ENCODE data around the gene LCORL. TPM values are rescaled to one million over a fixed set of nuclear protein-coding genes. Genes with fewer than 3 reads are reported as not detected.

LCORL gene
- total RNA-seq, 4 donors from 2014 or later: 20.6 to 103 (median 64.1) TPM

DNA sequence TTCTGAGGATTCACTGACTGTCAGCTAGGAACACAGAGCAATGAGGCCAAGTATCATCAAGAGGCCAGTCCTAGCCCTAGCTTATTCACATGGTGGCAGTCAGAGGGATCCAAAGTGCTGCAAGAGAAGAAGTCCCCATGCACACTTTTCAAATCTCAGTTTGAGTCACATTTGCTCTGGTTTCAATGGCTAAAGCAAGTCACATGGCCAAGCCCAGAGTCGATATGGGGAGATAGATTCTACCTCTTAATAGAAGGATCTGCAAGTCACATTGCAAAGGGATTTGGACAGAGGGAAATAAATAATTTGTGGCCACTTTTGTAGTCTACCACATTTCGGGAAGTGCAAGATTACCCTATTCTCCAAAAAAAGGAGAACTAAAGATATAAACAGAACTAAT is 3.7 kb upstream of the LCORL start:
- Histone ChIP-seq H3K27ac (no peak overlapping the region), H3K4me3 (no peak overlapping the region), H3K9me3 (no peaks in the 10 kb centered on the region), H3K36me3 (no peaks in the 10 kb centered on the region), H3K27me3 (no peaks in the 10 kb centered on the region), H3K4me1 (no peaks in the 10 kb centered on the region)
- no peak for DNase-seq
- TF ChIP-seq POLR2A (IDR thresholded peaks at IDR 0.05): no peak
- TF ChIP-seq, protein P1, sequence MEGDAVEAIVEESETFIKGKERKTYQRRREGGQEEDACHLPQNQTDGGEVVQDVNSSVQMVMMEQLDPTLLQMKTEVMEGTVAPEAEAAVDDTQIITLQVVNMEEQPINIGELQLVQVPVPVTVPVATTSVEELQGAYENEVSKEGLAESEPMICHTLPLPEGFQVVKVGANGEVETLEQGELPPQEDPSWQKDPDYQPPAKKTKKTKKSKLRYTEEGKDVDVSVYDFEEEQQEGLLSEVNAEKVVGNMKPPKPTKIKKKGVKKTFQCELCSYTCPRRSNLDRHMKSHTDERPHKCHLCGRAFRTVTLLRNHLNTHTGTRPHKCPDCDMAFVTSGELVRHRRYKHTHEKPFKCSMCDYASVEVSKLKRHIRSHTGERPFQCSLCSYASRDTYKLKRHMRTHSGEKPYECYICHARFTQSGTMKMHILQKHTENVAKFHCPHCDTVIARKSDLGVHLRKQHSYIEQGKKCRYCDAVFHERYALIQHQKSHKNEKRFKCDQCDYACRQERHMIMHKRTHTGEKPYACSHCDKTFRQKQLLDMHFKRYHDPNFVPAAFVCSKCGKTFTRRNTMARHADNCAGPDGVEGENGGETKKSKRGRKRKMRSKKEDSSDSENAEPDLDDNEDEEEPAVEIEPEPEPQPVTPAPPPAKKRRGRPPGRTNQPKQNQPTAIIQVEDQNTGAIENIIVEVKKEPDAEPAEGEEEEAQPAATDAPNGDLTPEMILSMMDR (IDR thresholded peaks at IDR 0.05): no peak

DNA sequence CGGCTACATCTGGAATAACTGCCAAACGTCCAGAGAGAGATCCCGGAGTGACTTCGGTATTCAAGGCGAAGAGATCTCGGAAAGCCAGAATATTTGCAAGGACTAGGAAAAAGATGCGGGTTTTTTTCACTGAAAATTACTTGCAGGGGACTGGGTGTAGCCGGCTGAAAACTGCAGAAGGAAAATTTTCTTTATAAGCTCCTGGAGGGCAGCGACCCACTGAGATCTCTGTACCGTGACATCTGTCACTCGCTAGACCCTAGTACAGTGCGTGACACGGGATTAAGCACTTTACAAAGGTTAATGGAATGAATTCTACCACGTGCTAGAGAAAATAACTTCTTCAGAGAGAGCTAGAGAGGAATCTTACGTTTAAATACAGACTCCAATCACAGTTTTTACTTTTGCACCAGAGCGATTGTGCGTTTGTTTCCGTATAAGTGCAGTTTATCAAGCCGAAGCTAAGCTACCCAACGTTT is 1.1 kb upstream of the LCORL start:
- Histone ChIP-seq H3K9me3 (no peaks in the 10 kb centered on the region), H3K36me3 (no peaks in the 10 kb centered on the region), H3K27ac (peak overlapping the region; percentile 85 to 98 (median 91)), H3K4me3 (peak overlapping the region; percentile 73 to 86 (median 83)), H3K27me3 (no peaks in the 10 kb centered on the region), H3K4me1 (peaks cover 0 to 8% (median 1%) of the 10 kb centered on the region in 4 donors)
- DNase-seq: peak in 1 of 3 donors; percentile 47
- TF ChIP-seq, protein P1 (IDR thresholded peaks at IDR 0.05): no peak
- TF ChIP-seq POLR2A (IDR thresholded peaks at IDR 0.05): no peak

DNA sequence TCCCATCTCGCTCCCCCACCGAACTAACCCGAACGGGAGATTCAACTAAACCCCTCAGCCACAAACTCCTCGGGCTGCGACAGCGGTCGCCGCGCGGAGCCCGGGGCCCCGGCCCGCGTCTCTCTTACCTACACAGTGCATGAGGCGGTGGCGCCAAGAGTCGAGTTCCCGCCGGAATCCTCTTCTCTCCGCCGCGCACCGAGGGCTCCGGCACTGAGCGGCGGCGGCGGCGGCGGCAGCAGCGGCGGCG is 160 bp downstream of the LCORL start:
- DNase-seq: no peak
- Histone ChIP-seq H3K4me1 (peaks cover 0 to 8% (median 1%) of the 10 kb centered on the region in 4 donors), H3K4me3 (peak overlapping the region; percentile 73 to 86 (median 83)), H3K27ac (peak overlapping the region; percentile 85 to 98 (median 91)), H3K9me3 (no peaks in the 10 kb centered on the region), H3K36me3 (no peaks in the 10 kb centered on the region), H3K27me3 (no peaks in the 10 kb centered on the region)
- TF ChIP-seq, protein P1 (IDR thresholded peaks at IDR 0.05): no peak
- TF ChIP-seq POLR2A (IDR thresholded peaks at IDR 0.05): peak in 1 of 2 donors; percentile 66

DNA sequence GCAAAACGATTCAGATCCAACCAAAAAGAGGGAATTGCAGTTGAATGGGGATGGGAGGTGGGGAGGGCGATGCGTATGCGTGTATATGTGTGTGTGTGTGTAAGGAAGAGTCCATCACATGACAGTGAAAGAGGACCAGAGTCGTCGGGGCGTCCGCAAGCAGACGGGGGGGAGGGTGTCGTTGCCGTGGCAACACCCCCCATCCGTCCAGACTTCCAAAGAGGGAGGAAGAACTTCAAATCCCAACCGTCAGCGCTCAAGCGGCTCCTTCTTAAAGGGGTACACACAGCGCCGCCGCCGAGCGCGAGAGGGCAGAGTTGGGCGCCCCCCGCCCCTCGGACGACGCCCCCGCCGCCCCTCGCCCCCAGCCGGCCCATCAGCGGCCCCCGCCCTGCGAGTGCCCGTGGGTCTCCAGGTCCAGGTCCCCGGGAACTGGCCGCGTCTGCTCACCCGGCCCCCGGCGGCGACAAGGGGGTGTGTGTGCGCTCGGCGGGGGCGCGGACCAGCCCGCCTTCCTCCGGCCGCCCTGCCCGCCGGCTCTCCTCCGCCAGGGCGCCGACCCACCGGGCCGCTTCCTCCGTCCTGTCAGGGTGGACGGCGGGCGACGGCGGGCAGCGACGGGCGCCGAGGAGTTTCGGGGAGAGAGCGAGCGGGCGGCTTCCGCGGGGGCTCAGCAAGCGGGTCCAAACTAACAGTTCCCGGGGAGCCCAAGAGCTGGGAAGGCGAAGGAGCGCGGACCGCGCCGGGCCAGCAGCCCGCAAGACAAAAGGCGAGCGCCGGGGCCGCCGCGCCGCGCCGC is 685 bp downstream of the LCORL start:
- DNase-seq: peak; percentile 62 to 81 (median 70)
- no peak for TF ChIP-seq POLR2A (IDR thresholded peaks at IDR 0.05)
- TF ChIP-seq, protein P1 (IDR thresholded peaks at IDR 0.05): no peak
- no peaks in the 10 kb centered on the region for H3K9me3 ChIP-seq
- H3K4me3 ChIP-seq: peak overlapping the region; percentile 73 to 86 (median 83)
- H3K27ac ChIP-seq: peak overlapping the region; percentile 85 to 98 (median 91)
- H3K4me1 ChIP-seq: peaks cover 0 to 8% (median 1%) of the 10 kb centered on the region in 4 donors
- no peaks in the 10 kb centered on the region for H3K36me3 ChIP-seq
- H3K27me3 ChIP-seq: no peaks in the 10 kb centered on the region

DNA sequence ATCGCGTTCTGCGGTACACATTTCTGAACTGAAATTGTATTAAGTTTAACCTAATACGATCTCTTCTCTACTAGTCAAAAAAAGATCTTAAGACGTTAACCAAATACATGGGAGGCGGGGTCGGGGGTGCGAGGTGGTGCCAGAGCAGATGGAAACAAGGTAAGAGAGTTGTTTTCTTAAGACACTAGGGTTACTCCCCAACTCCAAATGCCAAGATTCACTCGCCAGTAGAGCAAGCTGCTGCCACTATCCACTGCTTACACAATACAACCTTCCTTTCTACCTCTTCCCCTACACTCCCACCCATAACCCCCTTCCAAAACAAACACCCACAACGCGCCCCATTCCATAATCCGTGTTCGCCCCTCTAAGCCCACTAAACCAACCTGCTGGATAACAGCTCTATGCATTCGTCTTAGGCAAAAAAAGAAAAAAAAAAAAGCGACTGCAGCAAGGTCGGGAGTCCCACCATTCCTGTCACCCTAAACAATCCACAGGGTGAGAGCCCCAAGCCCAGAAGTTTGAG is 1.3 kb downstream of the LCORL start:
- H3K27ac ChIP-seq: peak overlapping the region; percentile 85 to 98 (median 91)
- peak; percentile 21 to 48 (median 46) for DNase-seq
- peak overlapping the region; percentile 73 to 86 (median 83) for H3K4me3 ChIP-seq
- TF ChIP-seq, protein P1 (IDR thresholded peaks at IDR 0.05): no peak
- TF ChIP-seq POLR2A (IDR thresholded peaks at IDR 0.05): no peak
- no peaks in the 10 kb centered on the region for H3K27me3 ChIP-seq
- peaks cover 0 to 8% (median 1%) of the 10 kb centered on the region in 4 donors for H3K4me1 ChIP-seq
- no peaks in the 10 kb centered on the region for H3K36me3 ChIP-seq
- H3K9me3 ChIP-seq: no peaks in the 10 kb centered on the region

All from Peyer's patch (tissue), 4 donors.